Measurements from ENCODE around the gene SNX25.

DNA sequence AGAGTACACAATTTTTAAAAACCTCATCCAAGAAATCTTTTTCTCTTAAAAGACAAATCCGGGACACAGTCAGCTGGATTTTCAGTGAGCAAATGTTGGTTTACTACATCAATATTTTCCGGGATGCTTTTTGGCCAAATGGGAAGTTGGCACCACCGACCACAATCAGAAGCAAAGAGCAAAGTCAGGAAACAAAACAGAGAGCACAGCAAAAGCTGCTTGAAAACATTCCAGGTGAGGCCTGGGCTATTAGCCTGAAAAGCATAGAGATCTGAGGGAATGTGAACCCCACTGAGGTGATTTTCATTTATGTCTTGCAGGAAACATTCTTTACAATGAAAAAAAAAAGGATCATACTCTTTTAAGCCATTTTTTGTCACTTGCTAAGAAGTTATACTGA is 152.5 kb downstream of the SNX25 start:
- TF ChIP-seq, protein P1, sequence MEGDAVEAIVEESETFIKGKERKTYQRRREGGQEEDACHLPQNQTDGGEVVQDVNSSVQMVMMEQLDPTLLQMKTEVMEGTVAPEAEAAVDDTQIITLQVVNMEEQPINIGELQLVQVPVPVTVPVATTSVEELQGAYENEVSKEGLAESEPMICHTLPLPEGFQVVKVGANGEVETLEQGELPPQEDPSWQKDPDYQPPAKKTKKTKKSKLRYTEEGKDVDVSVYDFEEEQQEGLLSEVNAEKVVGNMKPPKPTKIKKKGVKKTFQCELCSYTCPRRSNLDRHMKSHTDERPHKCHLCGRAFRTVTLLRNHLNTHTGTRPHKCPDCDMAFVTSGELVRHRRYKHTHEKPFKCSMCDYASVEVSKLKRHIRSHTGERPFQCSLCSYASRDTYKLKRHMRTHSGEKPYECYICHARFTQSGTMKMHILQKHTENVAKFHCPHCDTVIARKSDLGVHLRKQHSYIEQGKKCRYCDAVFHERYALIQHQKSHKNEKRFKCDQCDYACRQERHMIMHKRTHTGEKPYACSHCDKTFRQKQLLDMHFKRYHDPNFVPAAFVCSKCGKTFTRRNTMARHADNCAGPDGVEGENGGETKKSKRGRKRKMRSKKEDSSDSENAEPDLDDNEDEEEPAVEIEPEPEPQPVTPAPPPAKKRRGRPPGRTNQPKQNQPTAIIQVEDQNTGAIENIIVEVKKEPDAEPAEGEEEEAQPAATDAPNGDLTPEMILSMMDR (IDR thresholded peaks at IDR 0.05): no peak
- TF ChIP-seq POLR2A (IDR thresholded peaks at IDR 0.05): no peak
